Liver (tissue), 9 donors: ENCODE data around the gene FASN. TPM values are rescaled to one million over a fixed set of nuclear protein-coding genes. Genes with fewer than 3 reads are reported as not detected.

ENCODE experiments used
- DNase-seq: peaks from one replicate; pipeline ENCODE4 v3.0.0-alpha.2; 2017; ENCODE audit warnings: low spot score
- H3K27ac ChIP-seq, 2 donors: one replicate each; pipeline ENCODE4 v1.7.0; 2013; ENCODE audit warnings: inconsistent platforms in 2 of 2, low read length in 2 of 2, control low read depth in 1 of 2, low read depth in 1 of 2, mild to moderate bottlenecking in 1 of 2
- H3K27me3 ChIP-seq, 4 donors: one replicate each; pipeline versions ENCODE4 v1.6.1 to v1.7.0; 2013; ENCODE audit warnings: low read length in 3 of 4, inconsistent platforms in 1 of 4, mild to moderate bottlenecking in 1 of 4, moderate library complexity in 1 of 4; ENCODE audit not compliant: control insufficient read depth in 4 of 4, insufficient read depth in 4 of 4
- H3K36me3 ChIP-seq, 4 donors: one replicate each; pipeline versions ENCODE4 v1.6.1 to v1.7.0; 2013; ENCODE audit warnings: low read length in 3 of 4, mild to moderate bottlenecking in 3 of 4, low read depth in 1 of 4, moderate library complexity in 1 of 4; ENCODE audit not compliant: control insufficient read depth in 4 of 4, insufficient read depth in 3 of 4
- H3K4me1 ChIP-seq, 4 donors: one replicate each; pipeline versions ENCODE4 v1.6.1 to v1.7.0; 2013; ENCODE audit warnings: low read length in 3 of 4, mild to moderate bottlenecking in 3 of 4, moderate library complexity in 1 of 4; ENCODE audit not compliant: control insufficient read depth in 4 of 4, insufficient read depth in 4 of 4
- H3K4me3 ChIP-seq, 3 donors: one replicate each; pipeline versions ENCODE4 v1.6.1 to v1.7.0; 2013; ENCODE audit warnings: low read length in 3 of 3, control low read depth in 1 of 3, low read depth in 1 of 3, mild to moderate bottlenecking in 1 of 3
- H3K9ac ChIP-seq, 2 donors: one replicate each; pipeline ENCODE4 v1.7.0; 2013; ENCODE audit warnings: low read length in 2 of 2, mild to moderate bottlenecking in 2 of 2, moderate library complexity in 2 of 2, control low read depth in 1 of 2, low read depth in 1 of 2
- H3K9me3 ChIP-seq, 4 donors: one replicate each; pipeline versions ENCODE4 v1.6.1 to v1.7.0; 2013; ENCODE audit warnings: low read length in 3 of 4; ENCODE audit not compliant: control insufficient read depth in 4 of 4
- ATF3 ChIP-seq: IDR thresholded peaks from 2 replicates; pipeline ENCODE4 v1.6.1; 2016; ENCODE audit warnings: antibody characterized with exemption
- EGR1 ChIP-seq, 2 donors: IDR thresholded peaks; 2 replicates each; pipeline ENCODE4 v1.6.1; 2016 to 2018; ENCODE audit warnings: antibody characterized with exemption in 2 of 2, low read depth in 2 of 2
- FOXA1 ChIP-seq: IDR thresholded peaks from 2 replicates; pipeline ENCODE4 v1.6.1; 2016; ENCODE audit warnings: antibody characterized with exemption
- FOXA2 ChIP-seq: IDR thresholded peaks from 2 replicates; pipeline ENCODE4 v1.6.1; 2016; ENCODE audit warnings: antibody characterized with exemption
- GABPA ChIP-seq, 2 donors: IDR thresholded peaks in 1 of 2; conservative IDR thresholded peaks in 1 of 2; 2 replicates each; pipeline ENCODE4 v1.6.1; 2016; ENCODE audit warnings: antibody characterized with exemption in 2 of 2, mild to moderate bottlenecking in 1 of 2, moderate library complexity in 1 of 2
- HNF4A ChIP-seq, 2 donors: conservative IDR thresholded peaks; 2 replicates each; pipeline ENCODE4 v1.6.1; 2016; ENCODE audit warnings: antibody characterized with exemption in 2 of 2, mild to moderate bottlenecking in 2 of 2
- HNF4G ChIP-seq: IDR thresholded peaks from 2 replicates; pipeline ENCODE4 v1.6.1; 2016; ENCODE audit warnings: antibody characterized with exemption
- JUND ChIP-seq, 2 donors: IDR thresholded peaks; 2 replicates each; pipeline ENCODE4 v1.6.1; 2016; ENCODE audit warnings: antibody characterized with exemption in 2 of 2
- MAX ChIP-seq: IDR thresholded peaks from 2 replicates; pipeline ENCODE4 v1.6.1; 2016; ENCODE audit warnings: antibody characterized with exemption
- NR2F2 ChIP-seq: IDR thresholded peaks from 2 replicates; pipeline ENCODE4 v1.6.1; 2016; ENCODE audit warnings: antibody characterized with exemption
- RAD21 ChIP-seq, 2 donors: IDR thresholded peaks; 2 replicates each; pipeline ENCODE4 v1.6.1; 2016; ENCODE audit warnings: antibody characterized with exemption in 2 of 2, mild to moderate bottlenecking in 2 of 2
- REST ChIP-seq: IDR thresholded peaks from 2 replicates; pipeline ENCODE4 v1.6.1; 2016; ENCODE audit warnings: antibody characterized with exemption, mild to moderate bottlenecking
- SP1 ChIP-seq: IDR thresholded peaks from 2 replicates; pipeline ENCODE4 v1.6.1; 2018; ENCODE audit warnings: antibody characterized with exemption, mild to moderate bottlenecking
- TAF1 ChIP-seq: conservative IDR thresholded peaks from 2 replicates; pipeline ENCODE4 v1.6.1; 2016; ENCODE audit warnings: antibody characterized with exemption, mild to moderate bottlenecking
- WGBS: extraction: QIAGEN DNeasy Blood & Tissue Kit; methylation state at CpG from one replicate; pipeline ENCODE4 v1.1.7; 2013; 5-methylcytosine and 5-hydroxymethylcytosine counted together
- polyA plus RNA-seq, 2 donors: library from polyadenylated mRNA; stranded (reverse) in 1 of 2; unstranded in 1 of 2; fragments of 200-250 nt in 1 of 2; fragments of >200 nt in 1 of 2; fragmentation: Nextera tagmentation in 1 of 2; extraction: Ambion mirVana in 1 of 2; gene quantifications; one replicate each; pipeline versions ENCODE4 v1.2.1 to v1.2.3, GENCODE V29; 2013 to 2015
- total RNA-seq, 2 donors: library from RNA; depleted of rRNA; stranded (reverse); fragments of >200 nt; gene quantifications; one replicate each; pipeline ENCODE4 v1.2.3, GENCODE V29; 2014
- donor health status: healthy.
- donor health status: healthy.
- donor health status: healthy.
- donor health status: healthy.
- donor health status: healthy.

The FASN gene
- total and polyA plus RNA-seq, 4 donors = 53.1 to 229 (median 130) TPM

GRCh38 chr17:82081546-82081945, 16.5 kb downstream of the FASN start:
- TF ChIP-seq REST (no peak), MAX (no peak), SP1 (no peak), TAF1 (no peak), JUND (IDR thresholded peaks at IDR 0.05) (no peak), FOXA1 (no peak), HNF4A (conservative IDR thresholded peaks at IDR 0.05) (no peak), HNF4G (no peak), NR2F2 (no peak)
- Histone ChIP-seq H3K9ac (no peak overlapping the region), H3K27ac (no peak overlapping the region), H3K9me3 (no peaks in the 10 kb centered on the region), H3K4me3 (no peak overlapping the region), H3K27me3 (no peaks in the 10 kb centered on the region), H3K36me3 (peaks cover 32 to 65% (median 54%) of the 10 kb centered on the region in 4 donors), H3K4me1 (peaks cover 0 to 14% (median 3%) of the 10 kb centered on the region in 4 donors)
- no peak for DNase-seq
- 82% methylated on average over 19 of the region's 20 CpGs for WGBS

- DNase-seq = no peak
- peaks cover 29 to 59% (median 50%) of the 10 kb centered on the region in 4 donors for H3K36me3 ChIP-seq
- peaks cover 0 to 11% (median 3%) of the 10 kb centered on the region in 4 donors for H3K4me1 ChIP-seq
- H3K9me3 ChIP-seq = no peaks in the 10 kb centered on the region
- TF ChIP-seq ATF3 = no peak
- no peak for TF ChIP-seq EGR1 (IDR thresholded peaks at IDR 0.05; ENCODE audit: low read depth in 2 of 2)
- TF ChIP-seq RAD21 (IDR thresholded peaks at IDR 0.05) = no peak
- TF ChIP-seq SP1 = no peak
- no peak for TF ChIP-seq TAF1
- TF ChIP-seq FOXA1 = no peak
- no peak for TF ChIP-seq GABPA (IDR thresholded peaks at IDR 0.05 in 1 of 2, conservative IDR thresholded peaks at IDR 0.05 in 1 of 2)
- no peak for TF ChIP-seq FOXA2
- no peak for TF ChIP-seq HNF4A (conservative IDR thresholded peaks at IDR 0.05)
- no peaks in the 10 kb centered on the region for H3K27me3 ChIP-seq
- H3K27ac ChIP-seq = no peak overlapping the region
- H3K9ac ChIP-seq = no peak overlapping the region
- no peak overlapping the region for H3K4me3 ChIP-seq
- WGBS = 92% methylated on average over 44 of the region's 44 CpGs
Measured at GRCh38 chr17:82080789-82081464, 17.1 kb downstream of the FASN start.
